WERI-Rb-1 (cell line): ENCODE measurements around the gene FOXP2.
A peak's percentile ranks its signal among the peaks of the same experiment; 100 is the strongest.
"Not testable (repeated sequence)": the region's sequence is repeated elsewhere in the genome, so short reads cannot be mapped to it uniquely, and the experiment has no call there.

Experiments
- DNase-seq: peaks from one replicate; pipeline ENCODE4 v3.0.0-alpha.2; 2020
- H3K27ac ChIP-seq: fragments of 250-450 bp; sonication (Bioruptor Pico); 2 replicates; pipeline ENCODE4 v1.5.1; 2020; ENCODE audit warnings: mild to moderate bottlenecking, moderate library complexity
- H3K27me3 ChIP-seq: fragments of 250-450 bp; sonication (Bioruptor Pico); 2 replicates; pipeline ENCODE4 v1.5.1; 2021; ENCODE audit warnings: mild to moderate bottlenecking, low read depth, moderate library complexity; ENCODE audit not compliant: insufficient read depth, severe bottlenecking
- H3K36me3 ChIP-seq: fragments of 250-450 bp; sonication (Bioruptor Pico); 2 replicates; pipeline ENCODE4 v1.5.1; 2020; ENCODE audit warnings: mild to moderate bottlenecking, moderate library complexity
- H3K4me3 ChIP-seq: 2 replicates; pipeline ENCODE4 v1.5.1; 2011; ENCODE audit warnings: low read depth, mild to moderate bottlenecking, control low read depth, low read length
- H3K9me3 ChIP-seq: fragments of 250-450 bp; sonication (Bioruptor Pico); 2 replicates; pipeline ENCODE4 v1.5.1; 2021; ENCODE audit warnings: mild to moderate bottlenecking, moderate library complexity; ENCODE audit not compliant: severe bottlenecking
- CTCF ChIP-seq: IDR thresholded peaks from 2 replicates; pipeline ENCODE4 v1.5.1; 2011; ENCODE audit warnings: low read depth, mild to moderate bottlenecking, control low read depth, inconsistent platforms, low read length

The FOXP2 gene

GRCh38 chr7:114426824-114427223 lies 12.2 kb downstream of the FOXP2 start:
- Histone ChIP-seq H3K27me3 (no peaks in the 10 kb centered on the region), H3K27ac (no peak overlapping the region), H3K36me3 (peaks cover 6% of the 10 kb centered on the region), H3K4me3 (no peak overlapping the region), H3K9me3 (no peaks in the 10 kb centered on the region)
- no peak for DNase-seq
- peak; percentile 17; the same call in 1 of the 2 replicates for TF ChIP-seq CTCF

GRCh38 chr7:114428211-114428610 lies 13.6 kb downstream of the FOXP2 start:
- DNase-seq: no peak
- no peak overlapping the region for H3K27ac ChIP-seq
- no peak for TF ChIP-seq CTCF
- no peaks in the 10 kb centered on the region for H3K9me3 ChIP-seq
- H3K27me3 ChIP-seq: no peaks in the 10 kb centered on the region
- peaks cover 12% of the 10 kb centered on the region for H3K36me3 ChIP-seq
- H3K4me3 ChIP-seq: no peak overlapping the region

- no peak for DNase-seq
- Histone ChIP-seq H3K27ac (no peak overlapping the region), H3K27me3 (no peaks in the 10 kb centered on the region), H3K36me3 (peaks cover 12% of the 10 kb centered on the region), H3K9me3 (no peaks in the 10 kb centered on the region), H3K4me3 (no peak overlapping the region)
- TF ChIP-seq CTCF: no peak
These were observed 16.6 kb downstream of the FOXP2 start for GRCh38 chr7:114431189-114431588.

- no peak for DNase-seq
- H3K36me3 ChIP-seq: peaks cover 12% of the 10 kb centered on the region
- TF ChIP-seq CTCF: no peak
- no peaks in the 10 kb centered on the region for H3K27me3 ChIP-seq
- no peak overlapping the region for H3K27ac ChIP-seq
- H3K9me3 ChIP-seq: no peaks in the 10 kb centered on the region
- no peak overlapping the region for H3K4me3 ChIP-seq
These were observed 17.4 kb downstream of the FOXP2 start for GRCh38 chr7:114432061-114432460.

GRCh38 chr7:114432703-114433102 lies 18.1 kb downstream of the FOXP2 start:
- DNase-seq: no peak
- H3K9me3 ChIP-seq: no peaks in the 10 kb centered on the region
- H3K27me3 ChIP-seq: no peaks in the 10 kb centered on the region
- H3K4me3 ChIP-seq: no peak overlapping the region
- H3K36me3 ChIP-seq: peaks cover 12% of the 10 kb centered on the region
- no peak for TF ChIP-seq CTCF
- H3K27ac ChIP-seq: no peak overlapping the region

- Histone ChIP-seq H3K4me3 (no peak overlapping the region), H3K9me3 (no peaks in the 10 kb centered on the region), H3K27ac (no peak overlapping the region), H3K36me3 (no peaks in the 10 kb centered on the region; the same call in none of the 2 replicates), H3K27me3 (no peaks in the 10 kb centered on the region)
- no peak for DNase-seq
- TF ChIP-seq CTCF: no peak
These were observed 25.0 kb downstream of the FOXP2 start for GRCh38 chr7:114439581-114439980.

- not testable (repeated sequence) for H3K4me3 ChIP-seq, H3K9me3 ChIP-seq, H3K27ac ChIP-seq, H3K36me3 ChIP-seq, H3K27me3 ChIP-seq, DNase-seq
These were observed 26.3 kb downstream of the FOXP2 start for GRCh38 chr7:114440927-114441326.
